HL-60 (cell line): ENCODE data around the gene CCP110.

Experiments used
- GABPA ChIP-seq: IDR thresholded peaks from 2 replicates; pipeline ENCODE4 v1.6.1; 2012; ENCODE audit warnings: low read depth
- TF ChIP-seq, protein P1 (sequence below): IDR thresholded peaks from one replicate; pipeline ENCODE4 v1.5.1; 2011; ENCODE audit warnings: low read length, control low read depth, inconsistent platforms; ENCODE audit not compliant: insufficient read depth
- TF ChIP-seq, protein P2 (sequence below): IDR thresholded peaks from 2 replicates; pipeline ENCODE4 v1.6.1; 2012; ENCODE audit warnings: low read depth; ENCODE audit not compliant: insufficient replicate concordance

DNA sequence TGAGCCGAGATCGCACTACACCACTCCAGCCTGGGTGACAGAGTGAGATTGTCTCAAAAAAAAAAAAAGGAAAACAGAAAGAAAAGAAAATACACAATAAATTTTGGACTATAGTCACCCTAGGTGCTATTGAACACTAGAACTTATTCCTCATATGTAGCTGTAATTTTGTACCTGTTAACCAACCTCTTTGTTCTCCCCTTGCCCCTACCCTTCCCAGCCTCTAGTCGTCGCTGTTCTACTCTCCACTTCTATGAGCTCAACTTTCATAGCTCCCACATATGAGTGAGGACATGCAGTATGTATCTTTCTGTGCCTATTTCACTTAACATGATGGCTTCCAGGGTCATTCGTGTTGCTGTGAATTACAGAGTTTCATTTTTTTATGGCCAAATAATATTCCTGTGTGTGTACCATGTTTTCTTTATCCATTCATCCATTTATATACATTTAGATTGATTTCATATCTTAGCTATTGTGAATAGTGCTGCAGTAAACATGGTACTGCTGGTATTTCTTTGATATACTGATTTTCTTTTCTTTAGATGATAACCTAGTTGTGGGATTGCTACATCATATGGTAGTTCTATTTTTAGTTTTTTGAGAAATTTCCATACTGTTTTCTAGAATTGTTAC, 60.0 kb downstream of the CCP110 start:
- TF ChIP-seq, protein P1, sequence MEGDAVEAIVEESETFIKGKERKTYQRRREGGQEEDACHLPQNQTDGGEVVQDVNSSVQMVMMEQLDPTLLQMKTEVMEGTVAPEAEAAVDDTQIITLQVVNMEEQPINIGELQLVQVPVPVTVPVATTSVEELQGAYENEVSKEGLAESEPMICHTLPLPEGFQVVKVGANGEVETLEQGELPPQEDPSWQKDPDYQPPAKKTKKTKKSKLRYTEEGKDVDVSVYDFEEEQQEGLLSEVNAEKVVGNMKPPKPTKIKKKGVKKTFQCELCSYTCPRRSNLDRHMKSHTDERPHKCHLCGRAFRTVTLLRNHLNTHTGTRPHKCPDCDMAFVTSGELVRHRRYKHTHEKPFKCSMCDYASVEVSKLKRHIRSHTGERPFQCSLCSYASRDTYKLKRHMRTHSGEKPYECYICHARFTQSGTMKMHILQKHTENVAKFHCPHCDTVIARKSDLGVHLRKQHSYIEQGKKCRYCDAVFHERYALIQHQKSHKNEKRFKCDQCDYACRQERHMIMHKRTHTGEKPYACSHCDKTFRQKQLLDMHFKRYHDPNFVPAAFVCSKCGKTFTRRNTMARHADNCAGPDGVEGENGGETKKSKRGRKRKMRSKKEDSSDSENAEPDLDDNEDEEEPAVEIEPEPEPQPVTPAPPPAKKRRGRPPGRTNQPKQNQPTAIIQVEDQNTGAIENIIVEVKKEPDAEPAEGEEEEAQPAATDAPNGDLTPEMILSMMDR = peak; percentile 94
- no peak for TF ChIP-seq GABPA
- TF ChIP-seq, protein P2, sequence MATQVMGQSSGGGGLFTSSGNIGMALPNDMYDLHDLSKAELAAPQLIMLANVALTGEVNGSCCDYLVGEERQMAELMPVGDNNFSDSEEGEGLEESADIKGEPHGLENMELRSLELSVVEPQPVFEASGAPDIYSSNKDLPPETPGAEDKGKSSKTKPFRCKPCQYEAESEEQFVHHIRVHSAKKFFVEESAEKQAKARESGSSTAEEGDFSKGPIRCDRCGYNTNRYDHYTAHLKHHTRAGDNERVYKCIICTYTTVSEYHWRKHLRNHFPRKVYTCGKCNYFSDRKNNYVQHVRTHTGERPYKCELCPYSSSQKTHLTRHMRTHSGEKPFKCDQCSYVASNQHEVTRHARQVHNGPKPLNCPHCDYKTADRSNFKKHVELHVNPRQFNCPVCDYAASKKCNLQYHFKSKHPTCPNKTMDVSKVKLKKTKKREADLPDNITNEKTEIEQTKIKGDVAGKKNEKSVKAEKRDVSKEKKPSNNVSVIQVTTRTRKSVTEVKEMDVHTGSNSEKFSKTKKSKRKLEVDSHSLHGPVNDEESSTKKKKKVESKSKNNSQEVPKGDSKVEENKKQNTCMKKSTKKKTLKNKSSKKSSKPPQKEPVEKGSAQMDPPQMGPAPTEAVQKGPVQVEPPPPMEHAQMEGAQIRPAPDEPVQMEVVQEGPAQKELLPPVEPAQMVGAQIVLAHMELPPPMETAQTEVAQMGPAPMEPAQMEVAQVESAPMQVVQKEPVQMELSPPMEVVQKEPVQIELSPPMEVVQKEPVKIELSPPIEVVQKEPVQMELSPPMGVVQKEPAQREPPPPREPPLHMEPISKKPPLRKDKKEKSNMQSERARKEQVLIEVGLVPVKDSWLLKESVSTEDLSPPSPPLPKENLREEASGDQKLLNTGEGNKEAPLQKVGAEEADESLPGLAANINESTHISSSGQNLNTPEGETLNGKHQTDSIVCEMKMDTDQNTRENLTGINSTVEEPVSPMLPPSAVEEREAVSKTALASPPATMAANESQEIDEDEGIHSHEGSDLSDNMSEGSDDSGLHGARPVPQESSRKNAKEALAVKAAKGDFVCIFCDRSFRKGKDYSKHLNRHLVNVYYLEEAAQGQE = no peak
